Ovary (tissue), 3 donors: ENCODE data around the gene CTDSPL.

ENCODE experiments used
- CTCF ChIP-seq, 3 donors: fragments of 450-650 bp in 2 of 3; fragments of 200-600 bp in 1 of 3; IDR thresholded peaks; one replicate each; pipeline versions ENCODE4 v1.5.1 to v1.8.0; 2016 to 2022; ENCODE audit warnings: antibody characterized with exemption in 3 of 3, mild to moderate bottlenecking in 1 of 3
- EP300 ChIP-seq: sonication (generic); formaldehyde crosslinking; IDR thresholded peaks from one replicate; pipeline ENCODE4 v1.6.1; 2017; ENCODE audit warnings: antibody characterized with exemption
- POLR2A ChIP-seq: fragments of 450-650 bp; IDR thresholded peaks from one replicate; pipeline ENCODE4 v1.6.1; 2017; ENCODE audit warnings: antibody characterized with exemption, mild to moderate bottlenecking, moderate library complexity
- donor health status: DM: no; HTN: no; CAD: no.

DNA sequence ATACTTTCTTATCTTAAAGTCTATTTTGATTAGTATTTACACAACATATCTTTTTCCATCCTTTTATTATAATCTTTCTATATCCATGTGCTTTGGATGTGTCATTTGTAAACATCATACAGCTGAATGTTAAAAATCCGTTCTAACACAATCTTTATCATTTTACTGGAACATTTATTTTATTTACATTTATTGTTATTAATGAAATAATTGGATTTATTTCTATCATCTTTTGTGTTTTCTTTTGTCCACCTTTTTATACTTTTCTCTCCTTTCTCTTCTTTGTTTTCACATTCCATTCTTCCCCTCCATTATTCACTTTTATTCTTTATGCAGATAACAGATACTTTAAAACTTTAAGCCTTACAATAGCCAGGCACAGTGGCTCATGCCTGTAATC, 34.7 kb upstream of the CTDSPL start:
- TF ChIP-seq CTCF (IDR thresholded peaks at IDR 0.05) (no peak), EP300 (no peak), POLR2A (no peak)
